ENCODE results near the gene CAMK2G. TPM values are rescaled to one million over a fixed set of nuclear protein-coding genes. Genes with fewer than 3 reads are reported as not detected.

The CAMK2G gene
- total and polyA plus RNA-seq, 2 experiments from 2014 or later, result 30.6 to 34.1 TPM

DNA sequence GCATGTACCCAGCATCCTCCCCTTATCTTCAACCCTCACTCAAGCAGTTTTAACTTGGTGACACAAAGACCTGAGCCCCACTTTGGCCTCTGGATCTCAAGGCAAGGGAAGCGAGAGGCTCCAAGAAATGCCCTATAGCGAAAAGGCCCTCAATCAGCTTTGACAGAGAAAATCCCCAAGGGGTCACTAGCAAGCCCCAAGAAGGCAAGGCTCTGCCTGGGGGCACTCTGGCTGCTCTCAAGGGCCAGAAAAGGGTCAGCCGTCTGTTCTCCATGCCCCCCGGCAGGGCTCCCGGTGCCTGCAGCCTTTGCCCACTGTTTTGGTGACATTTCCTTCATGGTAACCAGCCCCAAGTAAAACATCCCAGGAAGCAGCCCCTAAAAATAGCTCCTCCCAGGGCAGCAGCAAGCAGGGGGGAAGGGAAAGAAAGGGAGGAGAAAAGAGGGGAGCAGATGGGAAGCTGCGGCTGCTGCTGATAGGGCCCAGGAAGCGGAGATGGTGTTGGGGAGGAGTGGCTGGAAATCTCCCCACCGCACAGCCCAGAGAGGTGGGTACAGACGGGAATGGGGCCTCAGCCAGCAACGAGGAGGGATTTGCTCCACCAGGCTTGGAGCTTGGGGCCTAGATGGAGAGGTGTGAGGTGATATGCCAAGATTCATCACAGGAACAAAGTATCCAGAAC is 7.1 kb downstream of the CAMK2G start:
- Histone ChIP-seq H3K36me3 (ENCODE audit: insufficient read depth) (no peaks in the 10 kb centered on the region), H3K27me3 (ENCODE audit: insufficient read depth) (no peaks in the 10 kb centered on the region), H2AFZ (no peak overlapping the region), H3K4me1 (ENCODE audit: insufficient read depth) (peaks cover 15% of the 10 kb centered on the region; the same call in 1 of the 2 replicates), H4K20me1 (replicated peaks; ENCODE audit: insufficient read depth) (peaks cover 25% of the 10 kb centered on the region; the same call in 1 of the 2 replicates), H3F3A (replicated peaks; ENCODE audit: low read depth) (peaks cover 14% of the 10 kb centered on the region; the same call in 1 of the 2 replicates), H3K79me2 (replicated peaks; ENCODE audit: insufficient read depth) (peaks cover 76% of the 10 kb centered on the region), H3K9me2 (ENCODE audit: insufficient read depth) (no peaks in the 10 kb centered on the region), H3K4me2 (peak overlapping the region; percentile 57; the same call in 1 of the 2 replicates), H3K4me3 (no peak overlapping the region), H3K27ac (ENCODE audit: low read depth) (peak overlapping the region; percentile 89)
- no peak for TF ChIP-seq ZNF462 (CRISPR knock-in tag; IDR thresholded peaks at IDR 0.05)
- peak; percentile 31 to 41 for TF ChIP-seq CTCF (conservative IDR thresholded peaks at IDR 0.05; ENCODE audit: low read depth in 2 of 2)
- no peak for TF ChIP-seq REST (IDR thresholded peaks at IDR 0.05; ENCODE audit: unreplicated experiment)
- no peaks in the 10 kb centered on the region for H3K9me3 Mint-ChIP-seq
- H3K27ac Mint-ChIP-seq, result no peak overlapping the region
- peaks cover 36% of the 10 kb centered on the region for H3K4me1 Mint-ChIP-seq
- H3K36me3 Mint-ChIP-seq (ENCODE audit: low read depth), result peaks cover 49% of the 10 kb centered on the region
- peak; percentile 73 for ATAC-seq
- DNase-seq (ENCODE audit: low spot score), result peak; percentile 62
- H3K27me3 Mint-ChIP-seq (ENCODE audit: insufficient read depth, low read depth, poor library complexity), result peaks cover 13% of the 10 kb centered on the region
- no peak overlapping the region; the same call in 2 of the 3 replicates for H3K4me3 Mint-ChIP-seq

All from GM23338 (cell line).